ENCODE results near the gene NTF4.
"Not testable (repeated sequence)": the region's sequence is repeated elsewhere in the genome, so short reads cannot be mapped to it uniquely, and the experiment has no call there.

NTF4 gene

DNA sequence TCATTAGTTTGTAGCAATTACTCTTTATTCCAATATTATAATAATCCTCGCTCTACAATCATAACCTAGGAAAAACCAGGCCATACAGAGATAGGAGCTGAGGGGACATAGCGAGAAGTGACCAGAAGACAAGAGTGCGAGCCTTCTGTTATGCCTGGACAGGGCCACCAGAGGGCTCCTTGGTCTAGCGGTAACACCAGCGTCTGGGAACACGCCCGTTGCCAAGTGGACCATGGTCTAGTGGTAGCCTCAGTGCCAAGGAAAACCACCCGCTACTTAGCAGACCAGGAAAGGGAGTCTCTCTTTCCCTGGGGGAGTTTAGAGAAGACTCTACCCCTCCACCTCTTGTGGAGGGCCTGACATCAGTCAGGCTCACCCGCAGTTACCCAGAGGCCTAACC lies 10.3 kb upstream of the NTF4 start:
- TF ChIP-seq, protein P1, sequence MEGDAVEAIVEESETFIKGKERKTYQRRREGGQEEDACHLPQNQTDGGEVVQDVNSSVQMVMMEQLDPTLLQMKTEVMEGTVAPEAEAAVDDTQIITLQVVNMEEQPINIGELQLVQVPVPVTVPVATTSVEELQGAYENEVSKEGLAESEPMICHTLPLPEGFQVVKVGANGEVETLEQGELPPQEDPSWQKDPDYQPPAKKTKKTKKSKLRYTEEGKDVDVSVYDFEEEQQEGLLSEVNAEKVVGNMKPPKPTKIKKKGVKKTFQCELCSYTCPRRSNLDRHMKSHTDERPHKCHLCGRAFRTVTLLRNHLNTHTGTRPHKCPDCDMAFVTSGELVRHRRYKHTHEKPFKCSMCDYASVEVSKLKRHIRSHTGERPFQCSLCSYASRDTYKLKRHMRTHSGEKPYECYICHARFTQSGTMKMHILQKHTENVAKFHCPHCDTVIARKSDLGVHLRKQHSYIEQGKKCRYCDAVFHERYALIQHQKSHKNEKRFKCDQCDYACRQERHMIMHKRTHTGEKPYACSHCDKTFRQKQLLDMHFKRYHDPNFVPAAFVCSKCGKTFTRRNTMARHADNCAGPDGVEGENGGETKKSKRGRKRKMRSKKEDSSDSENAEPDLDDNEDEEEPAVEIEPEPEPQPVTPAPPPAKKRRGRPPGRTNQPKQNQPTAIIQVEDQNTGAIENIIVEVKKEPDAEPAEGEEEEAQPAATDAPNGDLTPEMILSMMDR (IDR thresholded peaks at IDR 0.05; ENCODE audit: low read depth, low read length), result peak; percentile 42
- not testable (repeated sequence) for H3K4me1 ChIP-seq (ENCODE audit: low read length); H4K20me1 ChIP-seq (ENCODE audit: insufficient read depth, low read length); H3K36me3 ChIP-seq (replicated peaks; ENCODE audit: low read depth, low read length); H3K79me2 ChIP-seq (ENCODE audit: low read length); H3K4me2 ChIP-seq (ENCODE audit: low read length); H3K9ac ChIP-seq (ENCODE audit: low read length); H3K9me3 ChIP-seq (ENCODE audit: insufficient read depth, low read length); H3K4me3 ChIP-seq (ENCODE audit: low read length); H3K27ac ChIP-seq (ENCODE audit: low read length); H3K27me3 ChIP-seq (ENCODE audit: low read depth, low read length)
- peak overlapping the region; percentile 69; the same call in 1 of the 2 replicates for H2AFZ ChIP-seq (ENCODE audit: low read depth, low read length)

DNA sequence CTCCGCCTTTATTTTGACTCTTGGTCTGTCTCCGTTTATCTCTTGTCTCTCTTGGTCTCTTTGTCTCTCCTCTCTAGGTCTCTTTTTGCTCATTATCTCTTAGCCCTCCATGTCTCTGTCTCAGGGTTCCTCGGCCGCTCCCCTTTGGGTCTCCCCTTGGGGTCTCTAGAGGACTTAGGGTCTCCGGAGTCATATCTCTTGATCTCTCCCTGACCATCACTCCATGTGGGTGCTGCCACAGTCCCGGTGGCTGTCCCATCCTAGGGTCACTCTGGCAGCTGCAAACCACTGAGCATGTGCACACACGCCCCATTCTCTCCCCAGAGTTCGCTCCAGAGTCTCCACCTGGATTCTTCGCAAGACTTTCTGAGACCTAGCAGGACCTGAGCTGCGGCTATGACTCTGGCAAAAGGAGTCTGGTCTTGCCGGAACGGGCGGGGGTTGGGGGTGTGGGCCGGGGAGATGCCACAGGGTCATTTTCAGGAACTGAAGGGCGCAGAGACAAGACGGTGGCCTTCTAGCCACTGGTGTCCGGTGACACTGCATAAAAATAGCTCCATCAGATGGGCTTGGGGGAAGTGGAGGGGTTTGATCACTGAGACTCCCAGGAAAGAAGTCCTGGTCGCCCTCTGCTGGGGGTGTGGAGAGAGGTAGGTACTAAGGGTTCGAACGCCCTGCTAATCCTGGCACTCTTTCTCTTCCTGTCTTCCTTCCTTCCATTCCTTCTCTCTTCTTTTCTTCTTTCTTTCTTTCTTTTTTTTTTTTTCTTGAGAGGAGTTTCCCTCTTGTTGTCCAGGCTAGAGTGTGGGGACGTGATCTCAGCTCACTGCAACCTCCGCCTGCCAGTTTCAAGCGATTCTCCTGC lies 9.1 kb upstream of the NTF4 start:
- no peak overlapping the region for H3K9ac ChIP-seq (ENCODE audit: low read length)
- no peak overlapping the region for H3K4me2 ChIP-seq (ENCODE audit: low read length)
- H3K4me1 ChIP-seq (ENCODE audit: low read length), result no peaks in the 10 kb centered on the region
- no peak overlapping the region for H3K4me3 ChIP-seq (ENCODE audit: low read length)
- no peak overlapping the region for H2AFZ ChIP-seq (ENCODE audit: low read depth, low read length)
- no peaks in the 10 kb centered on the region for H3K36me3 ChIP-seq (replicated peaks; ENCODE audit: low read depth, low read length)
- no peak overlapping the region for H3K27ac ChIP-seq (ENCODE audit: low read length)
- TF ChIP-seq EZH2phosphoT487 (IDR thresholded peaks at IDR 0.05; ENCODE audit: low read depth), result no peak
- TF ChIP-seq, protein P1 (IDR thresholded peaks at IDR 0.05; ENCODE audit: low read depth, low read length), result peak; percentile 26; the same call in 1 of the 2 replicates
- H3K27me3 ChIP-seq (ENCODE audit: low read depth, low read length), result no peaks in the 10 kb centered on the region
- H3K9me3 ChIP-seq (ENCODE audit: insufficient read depth, low read length), result no peaks in the 10 kb centered on the region
- no peaks in the 10 kb centered on the region for H4K20me1 ChIP-seq (ENCODE audit: insufficient read depth, low read length)
- no peaks in the 10 kb centered on the region for H3K79me2 ChIP-seq (ENCODE audit: low read length)

DNA sequence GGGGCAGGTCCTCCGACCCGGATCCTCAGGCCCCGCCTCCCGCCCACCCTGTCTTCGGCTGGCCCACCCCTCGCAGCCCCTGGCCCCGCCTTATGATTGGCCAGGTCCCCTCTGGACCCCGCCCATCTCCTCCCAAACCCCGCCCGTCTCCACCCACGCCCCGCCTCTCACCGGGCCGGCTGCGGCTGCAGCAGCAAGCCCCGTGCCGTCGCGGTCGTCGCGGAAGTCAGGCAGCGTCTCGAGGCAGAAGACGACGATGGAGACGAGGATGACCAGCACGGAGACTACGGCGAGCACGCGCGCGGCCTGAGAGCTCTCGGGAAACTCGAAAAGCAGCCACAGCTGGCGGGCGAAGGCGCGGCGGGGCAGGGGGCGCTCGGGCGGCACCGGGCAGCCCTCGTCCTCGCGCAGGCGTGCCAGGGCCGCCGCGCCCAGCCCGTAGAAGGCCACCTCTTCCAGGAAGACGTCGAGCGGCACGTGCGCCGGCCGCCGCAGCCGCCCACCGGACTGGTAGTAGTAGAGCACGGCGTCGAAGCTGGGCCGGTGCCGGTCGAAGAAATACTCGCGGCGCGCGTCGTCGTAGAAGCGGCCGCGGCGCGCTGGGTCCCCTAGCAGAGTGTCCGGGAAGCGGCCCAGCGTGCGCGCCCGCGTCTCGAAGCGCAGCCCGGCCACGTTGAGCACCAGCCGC lies 7.4 kb upstream of the NTF4 start:
- no peaks in the 10 kb centered on the region for H3K9me3 ChIP-seq (ENCODE audit: insufficient read depth, low read length)
- no peaks in the 10 kb centered on the region for H3K79me2 ChIP-seq (ENCODE audit: low read length)
- TF ChIP-seq EZH2phosphoT487 (IDR thresholded peaks at IDR 0.05; ENCODE audit: low read depth), result no peak
- H4K20me1 ChIP-seq (ENCODE audit: insufficient read depth, low read length), result no peaks in the 10 kb centered on the region
- H3K4me2 ChIP-seq (ENCODE audit: low read length), result no peak overlapping the region
- H3K36me3 ChIP-seq (replicated peaks; ENCODE audit: low read depth, low read length), result no peaks in the 10 kb centered on the region
- peaks cover 2% of the 10 kb centered on the region; the same call in 1 of the 2 replicates for H3K27me3 ChIP-seq (ENCODE audit: low read depth, low read length)
- no peak overlapping the region for H3K4me3 ChIP-seq (ENCODE audit: low read length)
- H2AFZ ChIP-seq (ENCODE audit: low read depth, low read length), result no peak overlapping the region
- H3K9ac ChIP-seq (ENCODE audit: low read length), result no peak overlapping the region
- no peaks in the 10 kb centered on the region for H3K4me1 ChIP-seq (ENCODE audit: low read length)
- H3K27ac ChIP-seq (ENCODE audit: low read length), result no peak overlapping the region

DNA sequence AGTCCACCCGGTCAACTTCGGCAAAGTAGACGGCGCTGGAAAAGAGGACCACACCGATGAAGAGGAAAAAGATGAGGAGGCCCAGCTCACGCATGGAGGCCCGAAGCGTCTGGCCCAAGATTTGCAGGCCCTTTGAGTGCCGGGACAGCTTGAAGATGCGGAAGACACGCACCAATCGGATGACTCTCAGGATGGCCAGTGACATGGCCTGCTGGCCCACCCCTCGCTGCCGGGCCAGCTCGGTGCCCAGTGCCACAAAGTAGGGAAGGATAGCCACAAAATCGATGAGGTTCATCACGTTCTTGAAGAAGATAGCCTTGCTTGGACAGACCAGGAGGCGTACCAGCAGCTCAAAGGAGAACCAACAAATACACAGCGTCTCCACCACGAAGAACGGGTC lies 5.8 kb upstream of the NTF4 start:
- Histone ChIP-seq H3K79me2 (ENCODE audit: low read length) (no peaks in the 10 kb centered on the region), H3K4me1 (ENCODE audit: low read length) (no peaks in the 10 kb centered on the region), H3K4me3 (ENCODE audit: low read length) (no peak overlapping the region), H2AFZ (ENCODE audit: low read depth, low read length) (no peak overlapping the region), H3K27me3 (ENCODE audit: low read depth, low read length) (peaks cover 17% of the 10 kb centered on the region), H3K36me3 (replicated peaks; ENCODE audit: low read depth, low read length) (no peaks in the 10 kb centered on the region), H3K9me3 (ENCODE audit: insufficient read depth, low read length) (no peaks in the 10 kb centered on the region), H3K9ac (ENCODE audit: low read length) (no peak overlapping the region), H3K4me2 (ENCODE audit: low read length) (no peak overlapping the region), H3K27ac (ENCODE audit: low read length) (no peak overlapping the region), H4K20me1 (ENCODE audit: insufficient read depth, low read length) (no peaks in the 10 kb centered on the region)
- TF ChIP-seq EZH2phosphoT487 (IDR thresholded peaks at IDR 0.05; ENCODE audit: low read depth), result no peak

DNA sequence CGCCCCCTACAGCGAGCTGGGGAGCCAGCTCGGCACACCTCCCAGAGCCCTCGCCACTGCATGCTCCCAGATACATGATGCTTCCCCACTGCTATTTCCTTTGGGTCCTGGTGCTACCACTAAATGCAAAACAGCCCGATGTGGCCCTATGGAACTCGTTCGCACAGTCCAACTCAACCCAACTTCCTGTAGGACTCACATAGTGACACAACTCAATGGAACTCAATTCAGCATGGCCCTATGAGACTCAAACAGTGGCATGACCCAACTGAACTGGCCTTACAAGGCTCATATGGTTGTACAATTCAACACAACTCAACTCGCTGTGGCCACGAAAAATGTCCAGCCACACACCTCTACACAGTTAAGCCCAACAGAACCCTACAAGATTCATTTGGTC lies 4.4 kb upstream of the NTF4 start:
- Histone ChIP-seq H3K36me3 (replicated peaks; ENCODE audit: low read depth, low read length) (no peaks in the 10 kb centered on the region), H3K27me3 (ENCODE audit: low read depth, low read length) (peaks cover 24% of the 10 kb centered on the region), H3K9me3 (ENCODE audit: insufficient read depth, low read length) (no peaks in the 10 kb centered on the region), H3K27ac (ENCODE audit: low read length) (no peak overlapping the region), H3K9ac (ENCODE audit: low read length) (no peak overlapping the region), H3K4me3 (ENCODE audit: low read length) (no peak overlapping the region), H3K4me2 (ENCODE audit: low read length) (no peak overlapping the region), H2AFZ (ENCODE audit: low read depth, low read length) (no peak overlapping the region), H4K20me1 (ENCODE audit: insufficient read depth, low read length) (no peaks in the 10 kb centered on the region), H3K4me1 (ENCODE audit: low read length) (no peaks in the 10 kb centered on the region), H3K79me2 (ENCODE audit: low read length) (no peaks in the 10 kb centered on the region)
- TF ChIP-seq, protein P1 (IDR thresholded peaks at IDR 0.05; ENCODE audit: low read depth, low read length), result no peak
- TF ChIP-seq EZH2phosphoT487 (IDR thresholded peaks at IDR 0.05; ENCODE audit: low read depth), result no peak
